GM18907 (cell line): ENCODE results near the gene TMCC1.

Experiments
- ATAC-seq: cut with Tn5 transposase; IDR thresholded peaks from one replicate; pipeline ENCODE4 v1.9.1; 2021; ENCODE audit warnings: mild to moderate bottlenecking, moderate library complexity; ENCODE audit not compliant: unreplicated experiment

Gene TMCC1

GRCh38 chr3:129602730-129603560 is 290.6 kb downstream of the TMCC1 start:
- no peak for ATAC-seq

- no peak for ATAC-seq
Observed at GRCh38 chr3:129602309-129602708, 291.2 kb downstream of the TMCC1 start.

- no peak for ATAC-seq
Observed at GRCh38 chr3:129601713-129602112, 291.8 kb downstream of the TMCC1 start.

GRCh38 chr3:129600348-129600747 is 293.2 kb downstream of the TMCC1 start:
- ATAC-seq: no peak

- no peak for ATAC-seq
Observed at GRCh38 chr3:129599607-129600006, 293.9 kb downstream of the TMCC1 start.

- no peak for ATAC-seq
Observed at GRCh38 chr3:129599073-129599472, 294.4 kb downstream of the TMCC1 start.

- ATAC-seq: no peak
Observed at GRCh38 chr3:129598484-129598883, 295.0 kb downstream of the TMCC1 start.

- no peak for ATAC-seq
Observed at GRCh38 chr3:129598000-129598381, 295.5 kb downstream of the TMCC1 start.
